ENCODE measurements around the gene KCNQ1OT1. TPM values are rescaled to one million over a fixed set of nuclear protein-coding genes. Genes with fewer than 3 reads are reported as not detected.

The KCNQ1OT1 gene
- total RNA-seq, 1 donor from 2014 or later = 0.57 TPM

DNA sequence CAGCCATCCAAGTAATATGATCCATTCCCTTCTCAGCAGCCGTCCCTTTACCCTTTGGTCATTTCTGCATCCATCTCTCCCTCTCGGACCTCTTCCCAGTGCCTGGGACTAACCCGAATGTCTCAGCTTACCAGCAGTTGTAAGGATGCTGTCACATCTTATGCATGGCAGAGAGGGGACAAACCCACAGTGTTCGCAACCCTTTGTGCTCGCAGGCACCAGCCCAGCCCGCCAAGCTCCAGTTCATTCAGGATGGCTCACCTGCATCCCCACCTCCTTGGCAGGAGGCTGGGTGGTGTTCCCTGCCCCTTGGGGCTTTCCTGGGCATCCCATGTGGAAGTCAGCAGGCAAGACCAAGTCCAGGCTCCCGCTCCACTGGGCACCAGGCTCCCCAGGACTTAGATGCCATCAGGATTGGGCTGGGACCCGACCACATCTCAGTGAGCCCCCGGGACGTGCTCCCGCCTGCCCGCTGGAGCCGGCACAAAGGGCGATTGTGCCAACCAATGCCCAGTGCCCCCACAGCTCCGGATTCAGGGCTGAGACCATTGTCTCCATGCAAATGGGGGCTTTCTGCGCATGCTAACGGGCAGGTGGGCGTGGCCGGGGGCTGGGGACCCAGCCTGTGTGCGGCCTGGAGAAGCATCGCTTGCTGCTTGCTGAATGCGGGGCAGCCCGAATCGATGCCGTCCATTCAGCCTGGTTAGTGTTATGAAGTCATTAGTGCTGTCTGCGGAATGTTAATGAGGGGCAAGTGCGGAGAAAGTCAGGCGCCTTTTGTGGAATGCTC lies 108.6 kb downstream of the KCNQ1OT1 start:
- intact Hi-C loops (cut with DNase I) = no loop called here
- DNase-seq (ENCODE audit: low spot score) = no peak

DNA sequence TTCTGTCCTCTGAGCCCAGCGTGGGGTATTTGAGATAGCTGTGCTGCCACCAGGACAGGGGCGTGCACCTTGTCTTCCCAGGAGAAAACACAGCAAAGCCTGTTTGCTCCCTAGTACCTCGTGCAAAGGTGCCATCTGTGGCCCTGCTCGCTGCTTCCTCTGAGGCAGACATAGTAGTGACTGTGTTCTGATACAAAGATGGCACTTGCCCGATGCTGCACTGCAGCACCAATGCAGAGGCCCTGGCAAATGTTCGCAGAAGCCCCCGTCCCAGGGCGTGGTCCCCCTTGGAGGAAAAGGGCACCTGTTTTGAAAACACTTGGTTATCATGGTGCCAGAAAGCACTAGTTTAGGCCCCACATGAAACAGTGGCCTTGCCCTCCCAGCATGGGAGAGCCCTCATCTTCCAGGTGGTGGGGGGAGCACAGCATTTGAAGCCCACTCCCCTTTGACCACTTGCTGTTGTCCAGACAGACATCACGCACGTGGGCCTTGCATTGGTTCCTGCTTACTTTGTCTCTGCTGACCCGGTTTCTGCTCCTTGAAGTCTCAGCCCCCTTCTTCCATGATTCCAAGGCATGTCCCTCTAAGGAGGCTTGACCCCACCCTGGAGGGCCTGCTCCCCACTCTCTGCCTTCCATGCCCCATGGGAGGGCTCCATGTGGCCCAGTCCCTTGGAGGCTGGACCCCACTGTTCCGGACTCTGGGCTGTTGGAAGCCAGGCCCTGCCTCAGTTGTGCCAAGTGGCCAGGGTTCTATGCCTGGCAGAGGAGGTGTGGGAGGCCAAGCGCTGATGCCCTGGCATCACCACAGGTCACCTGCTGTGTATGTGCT lies 109.4 kb downstream of the KCNQ1OT1 start:
- DNase-seq (ENCODE audit: low spot score) = peak; percentile 61
- intact Hi-C loops (cut with DNase I) = no loop called here

DNA sequence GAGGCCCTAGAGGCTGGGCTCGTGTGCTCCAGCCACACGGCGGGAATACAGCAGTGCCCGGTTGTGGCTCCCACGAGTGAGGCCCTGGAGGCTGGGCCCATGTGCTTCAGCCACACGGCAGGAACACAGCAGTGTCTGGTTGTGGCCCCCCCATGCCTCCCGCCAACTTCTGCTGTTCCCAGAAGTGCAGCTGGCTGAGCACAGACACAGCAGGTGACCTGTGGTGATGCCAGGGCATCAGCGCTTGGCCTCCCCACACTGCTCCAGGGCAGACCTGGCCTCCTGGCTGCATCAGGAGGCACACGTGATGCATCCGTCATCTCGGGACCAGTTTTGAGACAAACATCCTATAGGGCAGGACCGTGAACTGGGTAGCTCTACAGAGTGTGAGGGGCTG lies 110.3 kb downstream of the KCNQ1OT1 start:
- DNase-seq (ENCODE audit: low spot score) = no peak
- intact Hi-C loops (cut with DNase I) = no loop called here

DNA sequence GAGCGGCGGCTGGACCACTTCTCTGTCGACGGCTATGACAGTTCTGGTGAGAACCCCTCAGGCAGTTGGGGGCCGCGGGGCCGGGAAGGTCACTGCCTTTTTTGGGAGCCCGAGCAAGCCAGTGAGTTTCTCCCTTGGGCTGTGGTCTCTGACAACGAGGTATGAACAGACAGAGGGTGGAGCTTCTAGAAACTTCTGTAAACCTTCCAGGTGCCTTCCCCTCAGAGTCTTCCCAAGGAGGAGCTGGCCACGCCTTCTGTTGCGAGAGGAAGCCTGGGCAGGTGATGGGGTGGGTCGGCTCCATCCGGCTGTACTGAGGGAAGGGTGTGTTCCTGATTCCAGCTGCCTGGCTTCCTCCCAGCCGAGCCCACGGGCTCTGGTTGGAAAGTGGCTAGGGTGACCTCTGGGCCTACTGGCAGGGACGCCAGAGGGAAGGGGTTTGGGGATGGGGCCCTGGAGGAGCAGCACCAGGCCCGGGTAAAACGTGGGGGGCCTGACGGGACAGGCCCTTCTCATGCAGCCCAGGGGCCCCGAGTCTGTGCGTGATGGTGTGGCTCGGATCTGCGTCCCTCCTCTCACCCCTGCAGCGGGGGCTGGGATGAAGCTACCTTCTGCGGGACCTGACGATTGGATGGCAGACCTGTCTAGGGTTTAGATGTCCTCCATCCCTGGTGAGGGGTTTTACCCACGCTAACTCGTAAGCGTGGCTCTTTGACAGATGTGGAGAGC lies 110.8 kb downstream of the KCNQ1OT1 start:
- DNase-seq (ENCODE audit: low spot score) = peak; percentile 62
- intact Hi-C loops (cut with DNase I) = no loop called here

DNA sequence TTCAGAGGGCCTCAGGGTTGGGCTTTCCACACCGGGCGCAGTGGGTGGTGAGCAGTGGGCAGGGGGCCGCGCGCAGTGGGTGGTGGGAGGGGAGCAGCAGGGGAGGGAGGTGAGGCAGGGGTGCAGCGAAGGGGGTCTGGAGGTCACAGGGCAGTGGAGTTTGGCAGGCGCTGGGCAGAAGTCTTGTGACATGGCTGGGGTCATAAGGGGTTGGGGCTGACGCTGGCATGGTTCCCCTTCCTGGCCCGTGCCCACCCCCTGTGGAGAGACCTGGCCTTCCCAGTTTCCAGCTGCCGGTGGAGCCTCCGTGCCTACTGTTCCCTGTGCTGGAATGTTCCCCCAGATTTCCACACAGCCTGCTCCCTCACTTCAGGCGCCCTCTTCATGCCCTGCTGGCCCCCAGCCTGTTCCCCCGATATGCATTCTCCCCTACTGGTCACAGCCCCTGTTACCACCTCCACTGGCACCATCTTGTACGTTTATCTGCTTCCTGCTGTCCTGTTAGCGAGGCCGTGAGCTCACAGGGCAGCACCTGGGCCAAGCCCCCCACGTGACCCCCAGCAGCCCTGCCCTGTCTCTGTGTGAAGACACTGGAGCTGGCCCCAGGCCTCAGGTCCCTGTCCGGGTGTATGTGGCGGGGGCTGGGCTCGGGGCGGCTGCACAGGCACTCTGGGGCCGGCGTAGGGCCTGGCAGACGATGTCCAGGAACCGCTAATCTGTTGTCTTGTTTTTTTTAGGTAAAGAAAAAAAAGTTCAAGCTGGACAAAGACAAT lies 111.6 kb downstream of the KCNQ1OT1 start:
- intact Hi-C loops (cut with DNase I) = no loop called here

DNA sequence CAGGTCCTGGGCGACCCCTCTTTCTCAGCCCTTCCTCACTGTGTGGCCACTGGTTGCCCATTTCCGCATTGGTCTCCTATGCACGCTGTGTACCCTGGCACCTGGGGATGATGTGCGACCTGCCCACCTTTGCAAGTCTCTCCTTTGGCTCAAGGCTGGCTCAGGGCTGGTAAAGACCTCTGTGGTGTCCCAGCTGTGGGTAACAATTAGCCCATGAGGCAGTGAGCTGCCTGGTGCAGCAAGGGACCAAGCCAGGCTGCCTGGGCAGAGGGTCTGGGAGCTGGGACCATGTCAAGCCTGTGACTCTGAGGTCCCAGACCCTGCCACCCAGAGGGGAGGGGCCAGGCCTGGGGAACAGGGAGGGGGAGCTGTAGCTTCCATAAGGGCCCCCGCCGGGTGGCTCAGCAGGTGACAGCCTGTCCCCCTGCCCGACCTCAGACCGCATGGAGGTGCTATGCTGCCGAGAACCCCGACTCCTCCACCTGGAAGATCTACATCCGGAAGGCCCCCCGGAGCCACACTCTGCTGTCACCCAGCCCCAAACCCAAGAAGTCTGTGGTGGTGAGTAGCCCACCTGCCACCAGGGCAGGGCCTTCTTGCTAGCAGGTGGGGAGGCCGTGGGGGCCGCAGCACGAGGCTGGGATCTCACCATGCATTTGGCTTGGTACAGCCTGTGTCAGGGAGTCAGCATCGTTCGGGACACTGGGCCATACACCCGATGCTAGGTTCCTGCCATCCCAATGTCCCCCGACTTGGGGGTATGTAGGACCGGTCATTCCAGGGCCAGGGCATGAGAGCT lies 112.5 kb downstream of the KCNQ1OT1 start:
- DNase-seq (ENCODE audit: low spot score) = peak; percentile 69
- intact Hi-C loops (cut with DNase I) = no loop called here

More for the DNA sequence above, 111.6 kb downstream of the KCNQ1OT1 start:
- peak; percentile 67 for DNase-seq (ENCODE audit: low spot score)

DNA sequence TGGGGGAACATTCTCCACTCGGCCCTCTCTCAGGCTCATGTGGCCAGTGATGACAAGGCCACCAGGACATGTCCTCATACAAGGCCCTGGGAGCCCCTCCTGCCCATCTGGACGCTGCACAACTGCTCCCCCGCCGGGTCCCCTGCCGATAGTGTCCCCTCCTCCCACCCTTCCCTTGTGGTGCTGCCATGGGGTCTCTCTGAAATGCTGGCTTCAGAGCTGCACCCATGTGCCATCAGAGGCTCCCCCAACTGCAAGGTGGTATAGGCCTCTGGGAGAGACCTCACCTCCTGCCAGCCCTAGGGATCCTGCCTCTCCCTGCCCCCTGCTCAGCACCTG lies 113.0 kb downstream of the KCNQ1OT1 start:
- intact Hi-C loops (cut with DNase I) = no loop called here
- no peak for DNase-seq (ENCODE audit: low spot score)

DNA sequence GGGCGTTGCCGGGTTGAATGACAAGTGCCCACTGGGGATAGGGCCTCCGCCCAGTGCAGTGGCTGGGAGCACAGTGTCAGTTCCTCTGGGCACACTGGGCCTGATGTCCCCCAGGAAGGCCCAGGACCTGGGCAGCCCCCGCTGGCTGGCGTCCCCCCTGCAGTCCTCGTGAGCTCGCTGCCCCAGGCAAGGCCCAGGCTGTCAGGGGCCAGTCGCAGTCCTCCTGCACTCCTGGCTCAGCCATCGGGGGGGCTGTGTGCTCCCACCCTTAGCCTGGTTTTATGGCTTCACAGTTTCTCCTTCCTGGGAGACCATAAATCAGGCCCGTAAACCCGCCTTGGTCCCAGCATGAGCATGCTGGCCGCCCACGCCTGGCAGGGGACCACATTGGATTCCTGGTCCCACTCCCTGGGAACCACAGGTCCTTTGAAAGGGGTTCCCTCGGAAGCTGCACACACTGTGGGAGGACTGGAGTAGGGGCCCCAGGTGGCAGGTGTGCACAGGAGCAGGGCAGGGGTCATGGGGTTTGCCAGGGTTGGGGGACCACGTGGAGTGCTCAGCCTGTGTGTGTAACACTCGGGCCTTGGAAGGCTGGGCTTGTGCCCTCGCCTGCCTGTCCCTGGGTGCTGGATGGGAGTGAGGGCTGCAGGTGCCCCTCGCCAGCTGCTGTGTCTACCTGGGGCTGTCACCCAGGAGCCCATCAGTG lies 113.6 kb downstream of the KCNQ1OT1 start:
- peak; percentile 61 for DNase-seq (ENCODE audit: low spot score)
- intact Hi-C loops (cut with DNase I) = no loop called here

DNA sequence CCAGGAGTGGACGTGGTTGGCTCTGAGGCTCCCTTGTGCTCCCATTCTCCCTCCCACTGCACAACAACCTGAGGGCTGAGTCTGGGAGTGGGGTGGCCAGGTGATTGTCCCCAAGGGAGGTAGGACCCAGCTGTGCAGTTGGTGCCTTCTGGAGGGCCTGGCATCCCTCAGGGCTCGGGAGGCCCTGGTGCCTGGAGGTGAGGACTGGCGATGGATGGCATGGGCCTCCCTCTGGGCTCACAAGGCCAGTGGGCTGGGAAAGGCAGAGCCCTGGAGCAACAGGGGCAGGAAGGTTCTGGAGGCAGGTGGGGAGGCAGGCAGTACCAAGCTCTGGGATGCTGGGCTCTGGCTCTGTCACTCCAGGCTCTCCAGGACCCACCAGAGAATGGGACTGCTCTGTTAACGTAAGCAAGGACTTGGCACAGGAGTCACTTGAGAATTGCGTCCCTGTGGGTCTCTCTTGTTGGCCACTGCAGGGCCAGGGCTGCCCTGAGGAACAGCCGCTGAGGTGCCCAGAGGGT lies 114.2 kb downstream of the KCNQ1OT1 start:
- intact Hi-C loops (cut with DNase I) = no loop called here
- peak; percentile 66 for DNase-seq (ENCODE audit: low spot score)

DNA sequence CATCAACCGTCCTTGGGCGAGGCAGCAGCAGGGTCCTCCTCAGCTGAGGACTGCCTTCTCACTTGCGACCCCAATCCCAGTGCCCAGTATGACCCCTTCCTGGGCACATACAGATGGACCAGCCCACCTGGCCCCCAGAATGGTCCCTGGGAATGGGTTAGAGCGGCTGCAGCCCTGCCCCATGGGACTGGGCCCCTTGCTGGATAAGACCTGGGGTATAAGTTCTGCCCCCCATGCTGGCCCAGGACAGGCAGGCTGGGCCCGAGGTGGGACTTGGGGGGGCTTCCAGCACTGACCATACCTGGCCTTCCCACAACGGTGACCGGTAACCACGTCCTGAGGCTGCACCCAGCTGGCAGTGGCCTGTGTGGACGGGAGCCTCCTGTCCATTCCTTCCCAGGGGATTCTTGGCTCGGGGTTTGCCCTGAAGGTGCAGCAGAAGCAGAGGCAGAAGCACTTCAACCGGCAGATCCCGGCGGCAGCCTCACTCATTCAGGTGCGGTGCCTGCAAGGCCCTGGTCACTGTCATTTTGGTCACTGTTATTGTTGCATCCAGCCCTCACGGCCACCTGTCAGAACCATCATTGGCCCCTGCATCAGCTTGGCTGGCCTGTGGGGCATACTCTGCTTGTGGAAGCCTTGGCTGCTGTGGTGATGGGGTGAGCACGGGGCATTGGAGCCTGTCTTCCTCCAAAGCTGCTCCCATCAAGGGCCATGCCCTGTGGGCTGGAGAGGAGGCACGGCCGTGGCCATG lies 114.8 kb downstream of the KCNQ1OT1 start:
- intact Hi-C loops (cut with DNase I) = no loop called here

DNA sequence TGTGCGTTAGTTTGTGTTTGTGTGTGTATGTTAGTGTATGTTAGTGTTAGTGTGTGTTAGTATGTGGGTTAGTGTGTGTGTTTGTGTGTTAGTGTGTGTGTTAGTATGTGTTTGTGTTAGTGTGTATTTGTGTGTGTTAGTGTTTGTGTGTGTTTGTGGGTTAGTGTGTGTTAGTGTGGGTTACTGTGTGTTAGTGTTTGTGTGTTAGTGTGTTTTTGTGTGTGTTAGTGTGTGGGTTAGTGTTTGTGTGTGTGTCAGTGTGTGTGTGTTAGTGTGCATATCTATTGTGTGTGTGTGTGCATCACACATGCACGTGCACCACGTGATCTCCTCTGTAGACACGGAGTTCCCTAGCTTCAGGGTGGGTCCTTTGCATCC lies 115.4 kb downstream of the KCNQ1OT1 start:
- intact Hi-C loops (cut with DNase I) = no loop called here
- no peak for DNase-seq (ENCODE audit: low spot score)

More for the DNA sequence above, 114.8 kb downstream of the KCNQ1OT1 start:
- DNase-seq (ENCODE audit: low spot score) = peak; percentile 58

DNA sequence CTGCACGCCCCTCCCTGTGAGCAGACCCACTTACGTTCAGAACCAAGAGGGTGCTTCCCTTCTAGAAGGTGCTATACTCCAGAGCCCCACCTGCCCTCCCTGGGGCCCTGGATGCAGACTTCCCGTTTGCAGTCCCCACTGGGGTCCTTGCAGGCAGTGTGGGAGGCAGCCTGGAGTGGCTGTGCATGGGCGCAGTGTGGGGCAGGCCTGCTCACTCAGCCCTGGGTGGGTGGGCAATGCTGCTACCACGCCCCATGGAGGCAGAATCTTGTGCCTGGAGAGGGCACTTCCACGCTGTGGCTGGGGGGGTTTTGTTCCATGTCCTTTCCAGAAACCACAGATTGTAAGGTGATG lies 116.2 kb downstream of the KCNQ1OT1 start:
- intact Hi-C loops (cut with DNase I) = no loop called here
- no peak for DNase-seq (ENCODE audit: low spot score)

DNA sequence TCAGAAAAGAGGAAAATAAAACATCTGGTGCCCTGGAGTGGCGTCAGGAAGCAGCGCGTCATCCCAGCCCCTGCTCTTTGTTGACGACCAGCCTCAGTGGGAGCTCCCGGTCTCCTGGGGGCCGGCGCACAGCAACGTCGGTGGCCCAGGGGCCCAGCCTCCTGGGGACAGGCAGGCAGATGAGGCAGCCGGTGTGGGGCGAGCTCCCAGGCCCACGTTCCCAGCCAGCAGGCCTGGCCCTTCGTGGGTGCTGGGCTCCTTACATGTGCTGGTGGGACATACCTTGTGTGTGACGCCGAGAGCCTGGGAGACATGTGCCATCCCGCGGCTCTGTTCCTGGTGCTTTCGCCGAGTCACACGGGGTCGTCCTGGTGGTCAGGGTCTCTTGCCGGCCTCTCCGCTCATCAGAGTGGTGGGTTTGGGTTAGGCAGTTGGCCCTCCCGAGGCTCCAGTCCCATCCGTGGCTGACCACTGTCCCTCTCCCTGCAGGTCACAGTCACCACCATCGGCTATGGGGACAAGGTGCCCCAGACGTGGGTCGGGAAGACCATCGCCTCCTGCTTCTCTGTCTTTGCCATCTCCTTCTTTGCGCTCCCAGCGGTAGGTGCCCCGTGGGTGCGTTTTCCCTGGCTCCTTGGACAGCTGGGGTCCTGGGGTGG lies 116.7 kb downstream of the KCNQ1OT1 start:
- DNase-seq (ENCODE audit: low spot score) = peak; percentile 70
- intact Hi-C loops (cut with DNase I) = no loop called here

DNA sequence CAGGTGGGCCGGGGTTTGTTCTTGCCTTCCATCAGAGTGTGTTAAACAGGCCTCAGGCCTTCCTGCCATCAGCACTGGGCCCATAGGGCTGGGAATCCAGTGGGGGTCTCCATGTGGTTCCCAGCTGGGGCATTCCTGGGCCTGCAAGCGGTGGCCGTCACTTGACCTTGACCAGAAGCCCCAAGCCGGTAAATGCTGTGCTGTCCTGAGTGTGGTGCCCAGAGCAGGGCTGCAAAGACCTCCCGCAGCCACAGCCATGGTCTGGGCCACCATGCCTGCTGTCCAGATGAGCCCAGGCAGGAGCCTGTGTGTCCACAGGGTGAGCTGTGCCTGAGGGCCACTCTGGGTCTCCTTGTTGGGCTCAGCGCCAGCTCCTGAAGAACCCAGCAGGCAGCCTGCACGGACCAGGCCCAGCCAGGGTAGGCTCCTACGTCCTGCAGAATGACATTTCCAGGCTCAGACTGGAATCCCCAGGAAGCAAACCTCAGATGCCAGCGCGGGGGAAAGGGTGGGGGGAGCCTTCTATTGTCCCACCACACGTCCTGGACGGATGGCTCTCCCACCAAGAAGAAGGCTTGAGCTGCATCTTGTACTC lies 117.3 kb downstream of the KCNQ1OT1 start:
- peak; percentile 66 for DNase-seq (ENCODE audit: low spot score)
- intact Hi-C loops (cut with DNase I) = no loop called here

DNA sequence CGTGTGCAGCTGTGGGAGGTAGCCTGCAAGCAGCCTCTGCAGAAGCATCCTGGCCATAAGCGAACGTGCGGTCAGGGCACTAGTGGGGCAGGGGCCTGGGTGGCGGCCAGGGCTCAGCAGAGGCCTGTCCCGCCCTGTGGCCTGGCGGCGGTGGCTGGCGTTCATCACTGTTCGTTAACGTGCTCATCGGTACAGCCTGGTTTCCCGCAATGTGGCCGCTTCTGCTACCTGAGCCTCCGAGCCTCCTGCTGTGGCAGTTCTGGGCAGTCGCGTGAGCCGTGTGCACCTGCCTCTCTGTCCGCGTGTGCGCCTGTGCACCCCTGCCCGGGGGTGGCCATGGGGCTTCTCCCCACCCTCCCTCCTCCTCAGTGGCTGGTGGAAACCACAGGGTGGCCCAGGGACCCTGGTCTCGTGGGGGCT lies 117.9 kb downstream of the KCNQ1OT1 start:
- intact Hi-C loops (cut with DNase I) = no loop called here
- DNase-seq (ENCODE audit: low spot score) = peak; percentile 67

DNA sequence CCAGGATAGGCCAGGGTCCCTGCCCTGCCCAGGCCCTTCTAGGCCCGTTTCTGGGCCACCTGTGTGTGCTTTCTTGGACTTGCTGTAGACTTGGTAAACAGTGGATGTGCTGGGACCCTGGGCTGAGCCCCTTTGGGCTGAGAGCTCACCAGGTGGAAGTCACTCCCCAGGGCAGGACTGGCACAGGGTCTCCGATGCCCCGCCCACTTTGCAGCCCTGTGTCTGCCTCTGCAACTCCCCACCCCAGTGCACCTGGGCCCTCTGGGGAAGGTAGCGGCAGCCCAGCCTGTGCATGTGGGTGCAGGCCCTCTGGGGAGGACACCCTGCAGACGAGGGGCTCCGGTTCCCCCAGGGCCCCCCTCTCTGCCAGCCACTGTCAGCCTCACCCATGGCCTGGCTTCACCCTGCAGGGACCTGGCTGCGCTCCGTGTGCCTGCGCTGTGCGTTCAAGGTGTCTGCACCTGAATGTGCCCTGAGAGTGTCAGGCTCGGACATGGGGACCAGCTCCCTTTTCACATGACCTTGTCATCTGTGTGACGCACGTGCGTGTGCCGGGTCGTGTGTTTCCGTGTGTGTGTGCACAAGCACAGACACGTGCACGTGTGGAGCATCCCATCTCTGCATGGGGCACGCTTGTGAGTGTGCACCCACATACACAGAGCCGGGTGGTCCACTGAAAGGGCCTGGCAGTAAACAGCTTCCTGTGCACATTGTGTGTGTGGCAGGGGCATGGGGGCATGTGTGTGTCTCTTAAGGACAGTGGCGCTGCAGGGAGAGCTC lies 118.5 kb downstream of the KCNQ1OT1 start:
- intact Hi-C loops (cut with DNase I) = no loop called here
- DNase-seq (ENCODE audit: low spot score) = peak; percentile 60
